RPMI7951 (cell line): Measurements from ENCODE around the gene CEP95. TPM values are rescaled to one million over a fixed set of nuclear protein-coding genes. Genes with fewer than 3 reads are reported as not detected.
"Not testable (repeated sequence)": the region's sequence is repeated elsewhere in the genome, so short reads cannot be mapped to it uniquely, and the experiment has no call there.

ENCODE experiments used
- DNase-seq: peaks from one replicate; pipeline ENCODE4 v3.0.0-alpha.2; 2012; ENCODE audit warnings: low read depth
- total RNA-seq: library from RNA; depleted of rRNA; stranded (reverse); fragments of >200 nt; shearing (Covaris generic); gene quantifications from 2 replicates; pipeline ENCODE4 v1.2.3, GENCODE V29; 2014; rRNA removed

Gene CEP95, protein sequence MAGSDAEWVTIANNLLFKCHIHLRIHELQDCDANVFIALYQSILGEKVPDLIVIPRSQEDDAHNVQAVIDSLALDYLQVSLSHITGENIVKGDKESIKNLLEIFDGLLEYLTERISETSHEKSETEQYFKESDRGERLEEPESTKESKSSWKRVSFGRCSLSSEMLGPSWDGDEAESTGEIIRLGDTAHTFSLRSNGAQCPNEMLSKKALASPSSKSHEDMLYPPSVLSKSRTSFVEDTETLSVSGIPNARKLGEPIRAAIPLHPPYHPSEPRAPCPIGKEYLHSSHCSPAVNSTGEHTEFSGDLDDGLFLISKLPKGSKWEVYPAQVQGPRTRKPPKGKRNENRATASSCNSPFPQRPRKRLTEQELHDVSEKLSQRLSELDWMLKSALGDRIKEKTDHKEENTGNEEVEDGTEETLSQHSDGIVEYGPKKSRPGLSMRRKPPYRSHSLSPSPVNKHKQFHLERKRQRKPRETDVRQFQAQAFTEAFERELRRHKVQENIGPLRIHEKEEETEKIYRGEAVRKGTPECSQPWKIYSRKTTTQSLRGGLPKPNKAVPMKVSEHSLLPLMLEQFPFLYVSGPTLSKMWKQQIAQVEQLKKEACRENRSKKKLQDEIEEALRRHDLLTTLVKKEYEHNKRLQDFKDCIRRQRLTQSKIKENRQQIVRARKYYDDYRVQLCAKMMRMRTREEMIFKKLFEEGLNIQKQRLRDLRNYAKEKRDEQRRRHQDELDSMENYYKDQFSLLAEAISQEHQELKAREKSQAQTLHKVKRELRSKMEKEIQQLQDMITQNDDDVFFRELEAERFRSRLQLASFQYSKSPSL
- 18.0 and 20.2 TPM in 2 replicates for total RNA-seq

DNA sequence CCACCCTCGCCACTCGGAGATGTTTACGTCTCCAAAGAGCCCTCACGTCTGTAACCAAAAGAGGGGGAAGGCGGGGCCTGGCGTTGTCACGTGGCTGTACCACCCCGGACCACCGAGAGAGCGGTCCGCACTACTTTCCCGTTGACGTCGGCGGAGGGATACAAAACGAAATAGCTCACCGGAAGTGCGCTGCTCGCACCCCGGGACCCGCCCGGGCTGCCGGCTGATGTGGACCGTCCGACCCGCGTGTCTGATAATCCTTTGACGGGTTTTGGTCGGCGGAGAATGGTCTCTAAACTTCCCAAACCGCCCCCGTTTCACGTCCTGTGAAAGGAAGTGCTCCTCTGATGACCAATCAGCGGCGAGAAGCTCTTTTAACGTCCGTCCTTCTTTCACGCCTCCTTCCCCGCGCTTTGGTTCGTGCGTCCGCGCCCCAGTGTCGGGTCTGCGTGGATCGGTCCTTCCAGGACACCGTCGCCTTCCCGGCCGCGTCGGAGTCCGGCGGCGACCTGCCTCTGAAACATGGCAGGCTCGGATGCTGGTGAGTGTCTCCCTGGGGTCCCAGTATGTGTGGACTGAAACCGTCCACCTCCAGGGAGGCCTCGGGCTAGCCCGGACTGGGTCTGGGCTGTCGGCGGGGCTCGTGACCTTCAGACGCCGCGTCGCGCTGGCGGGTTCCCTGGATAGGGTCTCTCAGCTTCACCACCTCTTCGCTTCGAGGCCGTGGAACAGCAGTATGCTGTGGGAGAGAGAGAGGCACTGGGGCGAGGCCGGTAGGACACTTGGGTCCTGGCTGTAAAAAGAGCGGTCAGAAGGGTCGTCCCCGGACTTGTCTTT, at the start of gene CEP95:
Gene CEP95 (plus strand): TSS at position 402 of the 837 bp plus-strand sequence. CDS start 121 bp downstream, at position 523.
- peak; percentile 96 for DNase-seq

- peak; percentile 16 for DNase-seq
Observed at GRCh38 chr17:64457156-64457555, 49.6 kb upstream of the CEP95 start.

- DNase-seq, result no peak
Observed at GRCh38 chr17:64458756-64459155, 48.0 kb upstream of the CEP95 start.

DNA sequence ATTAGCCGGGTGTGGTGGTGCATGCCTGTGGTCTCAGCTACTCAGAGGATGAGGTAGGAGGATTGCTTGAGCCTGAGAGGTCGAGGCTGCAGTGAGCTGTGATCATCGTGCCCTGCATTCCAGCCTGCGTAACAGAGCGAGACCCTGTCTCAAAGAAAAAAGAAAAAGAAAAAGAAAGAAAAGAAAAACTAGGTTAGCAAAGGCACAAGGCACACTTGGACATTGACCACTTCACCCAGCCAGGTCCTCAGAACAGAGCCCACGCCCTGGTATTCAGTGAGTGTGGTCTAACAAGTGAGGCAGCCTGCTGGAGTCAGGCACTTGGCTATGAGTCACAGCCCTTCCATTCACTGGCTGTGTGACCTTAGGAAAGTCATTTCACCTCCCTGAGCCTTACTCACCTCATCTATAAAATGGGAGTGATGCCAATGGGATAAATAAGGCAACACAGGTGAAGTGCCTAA, 47.5 kb upstream of the CEP95 start:
- DNase-seq, result peak; percentile 41

DNA sequence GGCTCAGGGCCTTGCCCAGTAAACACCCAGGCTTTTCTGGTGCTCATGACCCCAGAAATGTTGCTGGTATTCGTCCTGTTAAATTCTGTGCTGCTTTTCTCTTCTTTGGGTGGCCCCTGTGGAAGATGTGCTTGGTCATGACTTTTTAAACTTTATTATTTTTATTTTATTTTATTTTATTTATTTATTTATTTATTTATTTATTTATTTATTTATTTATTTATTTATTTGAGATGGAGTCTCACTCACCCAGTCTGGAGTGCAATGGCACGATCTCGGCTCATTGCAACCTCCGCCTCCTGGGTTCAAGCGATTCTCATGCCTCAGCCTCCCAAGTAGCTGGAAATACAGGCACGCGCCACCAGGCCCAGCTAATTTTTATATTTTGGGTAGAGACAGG, 47.0 kb upstream of the CEP95 start:
- not testable (repeated sequence) for DNase-seq

GRCh38 chr17:64460955-64461354, 45.8 kb upstream of the CEP95 start:
- DNase-seq, result no peak

DNA sequence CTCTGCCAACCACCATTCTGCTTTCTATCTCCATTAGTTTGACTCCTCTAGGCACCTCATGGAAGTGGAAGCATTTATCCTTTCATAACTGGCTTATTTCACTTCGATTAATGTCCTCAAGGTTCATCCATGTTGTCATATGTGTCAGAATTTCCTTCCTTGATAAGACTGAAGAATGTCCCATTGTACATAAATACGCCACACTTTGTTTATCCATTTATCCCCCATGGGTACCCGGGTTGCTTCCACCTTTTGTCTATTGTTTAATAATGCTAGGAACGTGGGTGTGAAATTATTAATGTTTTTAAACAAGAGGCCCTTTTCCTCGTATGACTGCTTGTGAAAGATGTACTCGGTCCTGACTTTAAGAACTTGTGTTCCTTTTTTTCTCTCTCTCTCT, 45.0 kb upstream of the CEP95 start:
- no peak for DNase-seq

GRCh38 chr17:64466019-64466735, 40.6 kb upstream of the CEP95 start:
- no peak for DNase-seq

GRCh38 chr17:64466834-64467233, 39.9 kb upstream of the CEP95 start:
- not testable (repeated sequence) for DNase-seq

GRCh38 chr17:64470625-64471024, 36.2 kb upstream of the CEP95 start:
- DNase-seq, result no peak

DNA sequence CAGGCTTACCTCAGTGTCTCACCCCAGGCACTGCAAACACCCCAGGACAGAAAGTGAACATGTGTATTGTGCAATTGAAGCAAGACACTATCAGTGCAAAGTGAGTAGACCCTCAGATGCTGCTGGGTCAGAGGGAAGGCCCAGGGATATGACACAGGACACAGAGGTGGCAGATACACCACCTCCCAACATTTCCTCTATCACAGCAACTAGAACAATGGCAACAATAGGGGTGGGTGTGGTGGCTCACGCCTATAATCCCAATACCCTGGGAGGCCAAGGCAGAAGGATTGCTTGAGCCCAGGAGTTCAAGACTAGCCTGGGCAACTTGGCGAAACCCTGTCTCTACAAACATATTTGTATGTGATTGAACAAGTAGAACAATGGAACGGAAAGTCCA, 35.3 kb upstream of the CEP95 start:
- no peak for DNase-seq

DNA sequence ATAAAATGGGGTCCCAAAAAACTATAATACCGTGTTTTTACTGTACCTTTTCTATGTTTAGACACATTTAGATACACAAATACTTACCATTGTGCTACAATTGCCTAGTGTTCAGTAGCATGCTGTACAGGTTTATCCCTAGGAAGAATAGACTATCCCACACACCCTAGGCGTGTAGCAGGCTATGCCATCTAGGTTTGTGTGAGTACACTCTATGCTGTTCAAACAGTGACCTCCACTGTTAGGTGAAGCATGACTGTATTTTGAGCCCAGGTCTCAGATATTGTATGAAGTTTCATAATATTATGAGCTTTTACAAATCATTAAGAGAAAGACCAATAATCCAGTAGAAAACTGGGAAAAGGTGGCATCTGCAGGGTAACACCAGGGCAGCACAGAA, 34.2 kb upstream of the CEP95 start:
- DNase-seq, result no peak

DNA sequence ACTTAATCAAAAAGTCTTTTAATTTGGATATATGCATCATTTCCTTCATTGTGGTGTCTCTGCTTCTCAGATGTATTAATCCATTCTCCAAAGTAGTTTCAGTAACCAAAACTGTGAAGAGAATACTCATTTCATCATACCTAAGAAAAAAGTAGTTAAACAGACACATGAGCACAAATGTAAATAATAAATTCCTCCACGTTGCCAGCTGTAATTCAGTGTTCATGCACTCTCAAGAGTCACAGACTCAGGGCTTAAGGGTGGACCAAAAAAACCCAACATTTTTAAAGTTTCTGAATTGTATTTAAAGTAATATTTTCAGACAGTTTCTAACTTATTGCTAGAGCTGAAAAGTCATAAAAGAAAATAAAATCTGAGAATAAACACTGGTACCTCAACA, 28.9 kb upstream of the CEP95 start:
- no peak for DNase-seq

- no peak for DNase-seq
Observed at GRCh38 chr17:64480951-64481350, 25.8 kb upstream of the CEP95 start.

GRCh38 chr17:64484380-64484779, 22.4 kb upstream of the CEP95 start:
- no peak for DNase-seq

DNA sequence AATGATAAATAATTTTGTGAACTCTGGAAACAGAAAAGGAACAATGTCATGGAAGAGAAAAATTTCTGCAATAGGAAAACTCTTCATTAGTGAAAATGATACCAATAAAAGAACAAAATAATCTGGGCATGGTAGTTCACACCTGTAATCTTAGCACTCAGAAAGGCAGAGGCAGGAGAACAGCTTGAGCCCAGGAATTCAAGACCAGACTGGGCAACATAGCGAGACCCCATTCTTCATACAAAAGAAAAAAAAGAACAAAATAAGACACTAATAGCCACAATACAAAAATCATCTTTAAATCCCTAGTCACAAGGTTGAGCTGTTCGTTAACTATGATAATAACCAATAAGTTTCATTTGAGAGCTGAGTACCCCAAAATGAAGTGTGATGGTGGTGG, 18.5 kb upstream of the CEP95 start:
- DNase-seq, result no peak

DNA sequence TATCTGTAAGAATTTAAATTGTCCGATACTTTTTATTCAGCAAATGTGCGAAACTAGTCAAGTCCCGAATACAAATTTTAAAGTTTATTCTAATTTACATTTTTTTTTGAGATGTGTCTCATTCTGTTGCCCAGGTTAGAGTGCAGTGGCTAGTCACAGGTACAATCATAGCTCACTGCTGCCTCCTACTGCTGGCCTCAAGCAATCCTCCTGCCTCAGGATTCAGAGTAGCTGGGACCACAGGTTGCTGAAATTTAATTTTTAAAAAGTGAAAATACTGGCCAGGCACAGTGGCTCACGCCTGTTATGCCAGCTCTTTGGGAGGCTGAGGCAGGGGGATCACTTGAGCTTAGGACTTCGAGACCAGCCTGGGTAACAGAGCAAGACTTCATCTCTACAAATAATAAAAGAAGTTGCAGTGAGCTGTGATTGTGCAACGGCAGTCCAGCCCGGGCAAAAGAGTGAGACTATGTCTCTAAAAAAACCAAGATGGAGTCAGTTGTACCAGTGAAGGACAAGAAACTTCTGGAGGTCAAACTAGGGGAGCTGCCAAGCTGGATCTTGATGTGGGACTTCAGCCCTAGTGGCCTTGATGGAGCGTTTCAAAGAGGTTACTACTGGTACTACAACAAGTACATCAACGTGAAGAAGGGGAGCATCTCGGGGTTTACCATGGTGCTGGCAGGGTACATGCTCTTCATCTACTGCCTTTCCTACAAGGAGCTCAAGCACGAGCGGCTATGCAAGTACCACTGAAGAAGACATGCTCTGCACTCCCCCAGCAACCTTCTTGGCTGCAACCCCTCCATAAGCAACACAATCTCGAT, 15.5 kb upstream of the CEP95 start:
- DNase-seq, result peak; percentile 29

DNA sequence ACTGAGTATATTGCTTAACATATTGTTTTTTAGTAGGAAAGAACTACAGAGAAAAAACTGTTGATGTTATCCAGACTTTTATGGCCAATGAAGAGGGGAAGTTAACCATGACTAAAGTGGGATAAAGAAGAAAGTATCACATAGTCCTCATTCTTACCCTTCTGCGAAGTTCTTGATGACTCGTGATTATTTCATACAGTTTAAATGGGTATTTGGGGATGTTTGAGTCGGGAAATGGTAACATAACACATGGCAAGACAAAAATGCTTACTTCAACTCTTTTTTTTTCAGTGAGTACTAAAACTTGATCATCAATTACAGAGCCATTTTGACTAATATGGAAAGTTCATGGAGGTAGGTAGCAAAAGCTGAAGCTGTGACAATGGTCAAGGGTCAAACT, 14.8 kb upstream of the CEP95 start:
- DNase-seq, result peak; percentile 29

GRCh38 chr17:64492481-64493109, 14.2 kb upstream of the CEP95 start:
- DNase-seq, result peak; percentile 14

DNA sequence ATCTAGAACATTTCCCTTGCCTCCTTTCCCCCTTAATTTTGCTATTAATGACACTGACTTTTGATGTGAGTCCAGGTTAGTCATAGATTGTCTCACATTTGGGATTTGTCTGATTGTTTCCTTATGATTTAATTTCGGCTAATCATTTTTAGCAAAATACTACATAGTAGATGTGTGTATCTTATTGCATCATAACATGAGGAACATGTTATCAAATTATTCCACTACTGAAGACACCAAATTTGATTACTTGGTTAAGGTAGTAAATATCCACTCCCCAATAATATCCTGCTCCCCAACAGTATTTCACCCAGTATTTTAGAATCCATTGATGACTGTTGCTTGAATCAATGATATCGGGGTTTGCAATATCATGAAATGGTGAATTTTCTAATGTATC, 12.7 kb upstream of the CEP95 start:
- DNase-seq, result no peak
